Breast epithelium (tissue), 3 donors: ENCODE data around the gene MTIF2.

Experiments used
- POLR2A ChIP-seq: fragments of 450-650 bp; IDR thresholded peaks from one replicate; pipeline ENCODE4 v1.6.1; 2016; ENCODE audit warnings: antibody characterized with exemption, mild to moderate bottlenecking, moderate library complexity
- TF ChIP-seq, protein P1 (sequence below), 3 donors: fragments of 450-650 bp; IDR thresholded peaks; one replicate each; pipeline ENCODE4 v1.5.1; 2016 to 2017; ENCODE audit warnings: antibody characterized with exemption in 3 of 3, mild to moderate bottlenecking in 3 of 3, moderate library complexity in 3 of 3

DNA sequence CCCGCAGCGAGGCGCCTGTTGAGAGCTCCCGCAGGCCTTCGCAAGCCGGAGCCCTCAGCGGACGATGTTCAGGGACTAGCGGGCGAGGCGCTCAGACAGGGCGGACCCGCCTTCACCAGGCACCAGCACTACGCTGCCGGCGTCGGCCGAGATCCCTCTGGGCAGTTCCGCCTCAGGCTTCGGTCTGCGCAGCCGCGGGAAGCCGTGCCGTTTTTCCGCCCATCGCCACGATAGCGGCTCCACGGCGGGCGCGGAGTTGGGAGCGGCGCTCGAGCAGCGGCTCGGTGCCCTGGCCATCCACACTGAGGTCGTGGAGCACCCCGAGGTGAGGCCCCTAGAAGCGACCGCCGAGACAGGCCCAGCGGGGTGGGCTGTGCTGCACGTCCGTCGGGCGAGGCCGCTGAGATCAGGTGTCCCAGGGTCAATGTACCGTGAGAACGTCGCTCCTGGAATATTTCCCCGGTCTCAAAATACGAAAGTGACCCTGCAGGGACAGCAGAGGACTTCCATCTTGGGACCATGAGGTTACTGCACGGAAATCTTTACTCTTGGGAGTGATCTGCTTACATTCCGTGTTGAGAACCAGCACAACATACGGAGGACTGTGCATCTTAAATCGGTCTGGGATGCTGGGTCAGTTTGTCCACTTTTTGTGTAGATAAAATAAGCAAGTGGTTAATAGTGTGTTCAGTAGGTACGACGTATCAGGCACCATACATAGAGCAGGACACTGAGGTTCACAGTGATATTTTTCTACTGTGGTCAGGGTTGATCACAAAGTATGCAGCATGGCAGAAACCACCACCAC lies 13.3 kb upstream of the MTIF2 start:
- TF ChIP-seq, protein P1, sequence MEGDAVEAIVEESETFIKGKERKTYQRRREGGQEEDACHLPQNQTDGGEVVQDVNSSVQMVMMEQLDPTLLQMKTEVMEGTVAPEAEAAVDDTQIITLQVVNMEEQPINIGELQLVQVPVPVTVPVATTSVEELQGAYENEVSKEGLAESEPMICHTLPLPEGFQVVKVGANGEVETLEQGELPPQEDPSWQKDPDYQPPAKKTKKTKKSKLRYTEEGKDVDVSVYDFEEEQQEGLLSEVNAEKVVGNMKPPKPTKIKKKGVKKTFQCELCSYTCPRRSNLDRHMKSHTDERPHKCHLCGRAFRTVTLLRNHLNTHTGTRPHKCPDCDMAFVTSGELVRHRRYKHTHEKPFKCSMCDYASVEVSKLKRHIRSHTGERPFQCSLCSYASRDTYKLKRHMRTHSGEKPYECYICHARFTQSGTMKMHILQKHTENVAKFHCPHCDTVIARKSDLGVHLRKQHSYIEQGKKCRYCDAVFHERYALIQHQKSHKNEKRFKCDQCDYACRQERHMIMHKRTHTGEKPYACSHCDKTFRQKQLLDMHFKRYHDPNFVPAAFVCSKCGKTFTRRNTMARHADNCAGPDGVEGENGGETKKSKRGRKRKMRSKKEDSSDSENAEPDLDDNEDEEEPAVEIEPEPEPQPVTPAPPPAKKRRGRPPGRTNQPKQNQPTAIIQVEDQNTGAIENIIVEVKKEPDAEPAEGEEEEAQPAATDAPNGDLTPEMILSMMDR (IDR thresholded peaks at IDR 0.05) = no peak
- TF ChIP-seq POLR2A = no peak
